NCI-H1105 (cell line): Measurements from ENCODE around the gene DNAJC6.

Experiments used
- DNase-seq: peaks from one replicate; lab custom pipeline; 2025; lab: John Stamatoyannopoulos, UW

The DNAJC6 gene

GRCh38 chr1:65407877-65408276 lies 98.5 kb downstream of the DNAJC6 start:
- DNase-seq: no peak

- no peak for DNase-seq
These were observed 100.0 kb downstream of the DNAJC6 start for GRCh38 chr1:65409314-65409713.

DNA sequence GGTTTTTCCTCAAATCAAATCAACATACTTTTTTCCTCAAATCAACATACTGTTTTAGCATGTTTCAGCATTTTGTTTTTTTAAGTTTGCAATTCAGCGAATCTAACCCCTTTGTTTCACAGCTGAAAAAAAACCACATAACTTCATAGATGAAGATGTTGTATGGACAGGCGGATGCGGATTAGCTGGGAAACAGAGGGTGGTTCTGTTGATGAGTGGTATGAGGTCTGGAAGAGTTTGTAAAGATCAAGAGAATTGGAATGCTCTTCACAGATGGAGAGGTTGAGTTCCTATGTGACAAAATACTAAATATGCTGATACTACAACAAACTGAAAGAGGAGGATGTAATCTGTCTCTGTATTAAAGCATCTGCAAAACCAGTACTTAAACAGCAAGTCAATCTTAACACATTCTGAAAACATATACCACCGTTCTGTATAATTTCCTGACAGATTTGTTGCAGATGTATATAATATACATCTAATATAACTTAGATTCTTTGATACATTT lies 100.5 kb downstream of the DNAJC6 start:
- DNase-seq: no peak

DNA sequence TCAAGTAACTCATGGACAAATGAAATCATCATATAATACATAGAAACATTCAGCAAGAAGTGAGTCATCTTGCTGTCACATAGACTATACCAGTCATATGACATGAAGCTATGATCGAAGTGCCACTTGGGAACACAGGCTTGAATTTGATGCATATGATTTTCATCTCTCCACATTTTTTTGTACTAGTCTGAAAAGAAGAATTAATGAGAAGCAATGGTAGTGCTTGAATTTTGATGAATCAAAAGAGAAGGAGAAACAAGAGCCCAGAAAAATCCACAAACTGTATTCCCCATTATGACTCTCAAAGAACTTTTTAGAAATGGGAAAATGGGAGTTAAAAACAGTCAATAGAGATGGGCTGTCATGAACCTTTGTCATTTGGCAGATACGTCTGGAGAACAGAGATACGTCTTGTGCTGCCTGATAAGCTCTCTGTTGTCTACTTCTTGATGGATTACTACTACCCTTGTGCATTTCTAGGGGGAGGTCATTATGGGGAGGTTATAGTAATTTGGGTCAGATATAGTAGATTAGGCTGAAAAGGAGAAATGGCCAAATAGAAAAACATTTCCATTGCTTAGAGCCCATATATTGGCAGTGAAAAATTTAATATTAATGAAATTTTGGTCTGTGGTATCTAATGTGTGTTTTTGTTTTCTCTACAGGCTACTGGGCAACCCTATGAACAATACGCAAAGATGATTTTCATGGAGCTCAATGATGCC lies 103.1 kb downstream of the DNAJC6 start:
- DNase-seq: no peak

DNA sequence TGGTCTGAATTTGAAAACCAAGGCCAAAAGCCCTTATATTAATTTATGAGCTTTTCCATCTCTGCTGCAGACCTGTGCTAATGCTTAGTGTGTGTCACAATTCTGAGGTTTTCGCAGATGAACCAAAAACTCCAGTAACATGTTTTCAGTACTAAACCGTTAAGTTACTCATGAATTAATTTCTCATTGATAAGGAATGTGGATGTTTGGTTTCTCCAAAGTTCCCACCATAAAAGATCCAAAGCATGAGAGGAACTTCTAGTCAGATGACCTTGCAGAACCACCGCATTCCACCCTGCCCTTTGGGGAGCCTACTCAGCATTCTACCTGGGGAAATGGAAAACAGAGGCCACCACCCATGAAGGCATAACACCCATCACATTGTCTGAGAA lies 103.6 kb downstream of the DNAJC6 start:
- DNase-seq: no peak

- no peak for DNase-seq
These were observed 105.2 kb downstream of the DNAJC6 start for GRCh38 chr1:65414538-65414937.

GRCh38 chr1:65416767-65417166 lies 107.4 kb downstream of the DNAJC6 start:
- DNase-seq: no peak

DNA sequence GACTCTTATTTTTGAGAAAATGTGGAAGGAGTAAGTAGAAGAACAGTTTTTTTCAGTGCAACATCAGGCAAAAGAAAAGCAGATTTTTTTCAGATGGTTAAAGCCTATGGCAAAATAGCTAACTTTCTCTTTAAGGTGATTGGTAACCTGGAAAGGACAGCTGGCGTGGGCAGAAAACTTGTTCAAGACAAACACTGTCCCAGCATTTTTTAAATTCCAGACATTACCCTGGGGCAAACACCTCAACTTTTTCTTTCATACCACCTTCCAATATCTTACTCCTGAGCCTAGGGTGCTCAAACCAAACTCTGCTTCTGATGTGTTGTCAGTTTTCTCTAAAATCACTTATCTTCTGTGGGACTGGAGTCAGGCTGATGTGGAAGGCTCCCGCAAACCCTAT lies 108.4 kb downstream of the DNAJC6 start:
- no peak for DNase-seq

- no peak for DNase-seq
These were observed 109.3 kb downstream of the DNAJC6 start for GRCh38 chr1:65418522-65419185.

DNA sequence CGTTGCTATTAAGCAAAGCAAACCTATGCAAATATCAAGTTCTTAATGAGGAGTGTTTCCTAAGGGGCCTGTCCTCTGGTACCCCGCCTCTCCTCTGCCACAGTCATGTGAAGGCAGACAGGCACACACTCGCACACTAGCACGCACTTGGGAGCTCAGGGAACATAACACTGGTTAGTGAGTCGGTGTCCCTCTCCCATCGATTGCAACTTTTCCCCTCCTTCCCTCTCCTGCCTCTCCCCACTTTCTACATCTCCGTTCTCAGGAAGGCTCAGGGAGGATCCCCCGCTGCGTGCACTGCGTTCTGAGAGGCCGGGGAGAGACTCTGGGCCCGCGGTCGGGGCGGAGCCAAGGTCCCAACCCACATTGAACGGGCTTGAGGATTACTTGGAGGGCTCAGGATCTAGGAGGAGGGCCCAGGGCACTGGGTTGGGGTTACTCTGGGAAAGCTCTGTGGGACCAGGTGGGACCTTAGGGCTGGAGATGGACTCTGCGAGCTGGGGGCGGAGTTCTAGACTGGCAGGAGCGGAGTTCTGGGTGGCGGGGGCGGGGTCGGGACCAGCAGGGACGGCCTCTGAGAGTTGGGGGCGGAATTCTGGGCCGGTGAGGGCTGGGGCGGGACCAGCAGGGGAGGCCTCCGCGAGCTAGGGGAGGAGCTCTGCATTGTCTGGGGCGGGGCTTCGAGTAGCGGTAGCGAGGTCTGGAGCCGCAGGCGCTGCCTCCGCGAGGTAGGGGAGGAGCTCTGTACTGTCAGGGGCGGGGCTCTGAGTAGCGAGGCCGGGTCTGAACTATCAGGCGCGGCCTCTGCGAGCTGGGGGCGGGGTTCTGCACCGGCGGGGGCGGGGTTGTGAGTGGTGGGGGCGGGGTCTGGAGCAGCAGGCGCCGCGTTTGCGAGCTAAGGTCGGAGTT lies 110.6 kb downstream of the DNAJC6 start:
- DNase-seq: peak; percentile 98

GRCh38 chr1:65420590-65421350 lies 111.4 kb downstream of the DNAJC6 start, which contains the start of the genes LEPR and LEPROT:
Gene LEPR, plus strand, starts transcription at chr1:65420668. Its CDS starts 144,898 bp downstream, at chr1:65565566.
Gene LEPROT, plus strand, starts transcription at chr1:65420668. Its CDS starts 57 bp downstream, at chr1:65420725.
- DNase-seq: peak; percentile 62

GRCh38 chr1:65421351-65422025 lies 112.1 kb downstream of the DNAJC6 start:
- DNase-seq: no peak

- DNase-seq: no peak
These were observed 113.2 kb downstream of the DNAJC6 start for GRCh38 chr1:65422241-65423203.

DNA sequence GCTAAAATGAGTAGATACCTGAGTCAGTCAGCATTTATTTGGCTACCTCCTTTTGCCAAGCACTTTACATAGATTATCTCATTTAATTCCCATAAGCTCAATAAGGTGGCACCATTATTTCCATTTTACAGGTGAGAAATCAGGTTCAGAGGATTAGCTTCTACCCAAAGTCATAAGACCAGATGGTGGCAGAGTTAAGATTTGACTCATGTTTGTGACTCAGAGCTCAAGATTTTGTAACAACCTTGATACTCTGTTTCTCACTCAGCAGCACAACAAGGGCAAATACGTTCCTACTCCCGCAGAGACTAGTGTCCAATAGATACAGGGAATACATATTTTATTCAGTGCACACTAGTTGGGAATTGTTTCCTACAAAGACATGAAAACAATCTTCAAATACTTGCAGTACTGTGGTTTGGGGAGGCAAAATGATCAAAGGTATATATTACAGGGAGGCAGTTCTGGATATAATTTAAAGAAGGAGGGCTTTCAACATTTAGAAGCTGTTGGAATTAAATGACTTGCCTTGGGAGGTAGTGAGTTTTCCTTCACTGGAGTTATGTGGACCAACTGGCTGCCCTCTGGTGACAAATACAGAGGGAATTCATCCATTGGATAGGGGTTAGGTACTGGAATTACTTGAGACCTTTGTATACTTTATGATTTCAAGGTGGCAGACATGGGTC lies 114.7 kb downstream of the DNAJC6 start:
- DNase-seq: no peak

DNA sequence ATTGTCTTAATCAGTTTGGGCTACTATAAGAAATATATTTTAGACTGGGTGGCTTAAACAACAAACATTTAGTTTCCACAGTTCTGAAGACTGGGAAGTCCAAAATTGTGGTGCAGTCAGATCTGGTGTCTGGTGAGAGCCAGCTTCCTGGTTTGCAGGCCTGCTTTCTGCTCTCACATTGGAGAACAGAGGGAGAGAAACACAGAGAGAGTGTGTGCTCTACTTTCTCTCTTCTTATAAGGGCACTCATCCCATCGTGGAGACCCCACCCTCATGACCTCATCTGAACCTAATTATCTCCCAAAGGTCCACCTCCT lies 115.2 kb downstream of the DNAJC6 start:
- DNase-seq: no peak

- DNase-seq: no peak
These were observed 115.7 kb downstream of the DNAJC6 start for GRCh38 chr1:65425006-65425405.

DNA sequence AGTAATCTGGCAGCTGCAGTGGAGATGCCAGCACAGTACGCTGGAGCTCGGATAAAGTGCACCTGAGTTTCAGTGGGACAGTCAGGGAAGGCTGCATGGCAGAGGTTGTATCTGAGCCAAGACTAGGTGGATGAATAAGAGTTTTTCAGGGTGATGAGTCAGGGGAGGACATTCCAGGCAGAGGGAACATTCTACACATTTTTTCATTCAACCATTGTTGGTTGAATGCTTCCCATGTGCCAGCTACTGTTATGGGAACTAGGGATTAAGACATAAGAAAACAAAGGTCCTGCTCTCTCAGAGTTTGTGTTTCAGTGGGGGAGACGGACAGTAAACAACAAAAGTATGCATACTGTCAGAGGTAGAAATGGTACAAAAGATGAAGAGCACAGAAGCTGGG lies 116.4 kb downstream of the DNAJC6 start:
- no peak for DNase-seq

GRCh38 chr1:65429078-65429477 lies 119.7 kb downstream of the DNAJC6 start:
- no peak for DNase-seq

GRCh38 chr1:65429806-65430205 lies 120.5 kb downstream of the DNAJC6 start:
- no peak for DNase-seq
